SW 1271 (cell line): ENCODE data around the gene TTC28.

Experiments
- DNase-seq, 2 experiments: peaks; one replicate each; lab custom pipeline; 2025; lab: John Stamatoyannopoulos, UW

The TTC28 gene

DNA sequence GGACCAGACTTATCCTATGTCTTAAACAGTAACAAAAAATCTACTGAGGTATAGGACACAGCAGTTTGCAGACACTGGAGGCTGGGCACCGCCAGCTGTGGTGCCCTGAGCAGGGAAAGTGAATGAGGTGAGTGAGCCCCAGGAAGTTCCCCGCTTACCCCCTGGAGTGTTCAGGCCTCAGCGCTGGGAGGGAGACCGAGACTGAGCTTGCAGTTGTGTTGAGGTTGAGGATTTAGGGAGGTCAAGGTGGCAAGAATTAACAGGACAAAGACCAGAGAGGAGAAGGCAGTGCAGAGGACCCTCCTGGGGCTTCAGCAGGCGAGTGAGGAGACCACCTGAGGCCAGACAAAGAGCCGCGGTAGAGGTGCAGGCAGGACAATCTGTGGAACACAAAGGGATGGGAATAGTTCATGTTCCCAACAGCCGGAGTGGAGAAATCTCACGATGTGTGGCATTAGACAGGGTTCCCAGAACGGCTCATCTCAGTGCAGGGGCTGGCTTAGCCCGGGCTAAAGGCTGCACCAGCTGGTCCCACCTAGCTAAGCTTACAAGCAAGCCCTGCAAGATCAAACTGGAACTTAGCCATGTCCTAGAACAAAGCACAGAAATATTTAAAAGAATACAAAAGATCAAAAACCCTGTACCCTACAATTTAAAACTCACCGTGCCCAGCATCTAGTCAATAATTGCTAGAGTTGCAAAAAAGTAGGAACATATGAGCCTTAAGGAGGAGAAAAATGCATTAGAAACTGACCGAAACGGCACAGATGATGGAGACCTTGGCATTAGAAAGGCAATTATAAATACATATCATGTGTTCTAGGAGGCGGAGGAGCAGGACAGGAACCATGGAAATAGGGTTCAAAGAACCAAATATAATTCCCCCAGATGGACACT is 713.2 kb downstream of the TTC28 start:
- DNase-seq: no peak

DNA sequence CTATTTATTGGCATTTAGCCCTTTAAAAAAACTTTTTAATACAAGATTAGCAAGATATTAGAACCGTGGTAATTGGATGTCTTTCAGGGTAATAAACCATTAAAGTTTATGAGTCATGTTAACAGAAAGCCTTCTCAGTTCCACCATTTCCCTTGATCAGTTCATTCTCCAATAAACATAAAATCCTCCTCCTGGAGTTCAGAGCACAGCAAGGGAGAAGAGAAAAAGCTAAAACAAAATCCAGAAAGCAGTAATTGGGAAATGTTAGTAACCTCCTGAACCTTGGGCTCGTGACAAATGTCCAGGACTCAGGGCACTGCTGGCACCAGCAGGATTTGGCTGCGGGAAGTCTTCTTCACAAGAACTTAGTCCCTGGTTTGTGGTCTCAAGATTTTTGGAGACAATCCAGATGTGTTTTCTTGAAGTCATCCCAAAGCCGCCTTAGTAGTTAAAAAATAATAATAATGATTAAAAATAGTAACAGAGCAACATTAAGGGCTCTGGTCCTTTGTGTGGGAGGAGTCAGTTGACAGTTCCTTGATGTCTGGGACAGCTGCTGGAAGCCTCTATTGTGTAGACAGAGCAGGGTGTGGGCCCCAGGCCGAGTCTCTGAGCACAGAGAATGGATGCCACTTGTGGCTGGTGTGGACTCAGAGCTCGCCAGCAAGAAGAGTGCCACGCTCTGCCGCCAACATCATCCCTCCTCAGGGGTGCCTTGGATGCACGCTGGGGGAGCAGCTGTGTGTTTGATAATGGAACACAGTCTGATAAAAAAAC is 717.2 kb downstream of the TTC28 start:
- no peak for DNase-seq

DNA sequence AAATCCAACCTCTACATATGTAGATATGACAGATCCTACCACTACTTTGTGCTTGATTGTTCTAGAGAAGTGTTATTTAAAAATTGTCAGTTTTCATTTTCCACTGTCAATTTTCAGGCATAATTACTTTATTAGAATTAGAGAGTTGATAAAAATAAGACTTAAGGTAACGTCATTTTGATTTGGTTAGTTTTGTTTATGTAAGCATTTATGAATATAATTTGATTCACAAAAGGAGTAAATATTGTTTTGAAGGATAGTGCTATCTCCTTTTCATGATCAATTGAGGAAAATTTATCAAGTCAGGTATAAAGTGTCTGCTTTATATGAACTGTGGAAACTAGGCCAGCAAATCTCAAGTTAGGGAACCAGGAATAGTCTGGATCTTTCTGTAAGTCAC is 718.0 kb downstream of the TTC28 start:
- no peak for DNase-seq

GRCh38 chr22:27961182-27961581 is 718.5 kb downstream of the TTC28 start:
- DNase-seq: no peak

- DNase-seq: no peak
These were observed 720.1 kb downstream of the TTC28 start for GRCh38 chr22:27959335-27960090.

GRCh38 chr22:27952779-27953178 is 726.9 kb downstream of the TTC28 start:
- no peak for DNase-seq

DNA sequence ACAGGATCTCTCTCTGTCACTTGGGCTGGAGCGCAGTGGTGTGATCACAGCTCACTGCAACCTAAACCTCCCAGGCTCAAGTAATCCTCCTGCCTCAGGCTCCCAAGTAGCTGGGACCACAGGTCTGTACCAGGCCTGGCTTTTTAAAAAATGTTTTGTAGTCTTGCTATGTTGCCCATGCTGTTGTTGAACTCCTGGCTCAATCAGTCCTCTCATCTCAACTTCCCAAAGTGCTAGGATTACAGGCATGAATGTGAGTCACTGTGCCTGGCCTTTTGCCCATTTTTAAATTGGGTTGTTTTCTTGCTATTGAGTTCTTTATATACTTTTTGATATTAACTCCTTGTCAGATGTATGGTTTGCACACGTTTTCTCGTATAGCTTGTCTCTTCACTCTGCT is 727.5 kb downstream of the TTC28 start:
- no peak for DNase-seq

DNA sequence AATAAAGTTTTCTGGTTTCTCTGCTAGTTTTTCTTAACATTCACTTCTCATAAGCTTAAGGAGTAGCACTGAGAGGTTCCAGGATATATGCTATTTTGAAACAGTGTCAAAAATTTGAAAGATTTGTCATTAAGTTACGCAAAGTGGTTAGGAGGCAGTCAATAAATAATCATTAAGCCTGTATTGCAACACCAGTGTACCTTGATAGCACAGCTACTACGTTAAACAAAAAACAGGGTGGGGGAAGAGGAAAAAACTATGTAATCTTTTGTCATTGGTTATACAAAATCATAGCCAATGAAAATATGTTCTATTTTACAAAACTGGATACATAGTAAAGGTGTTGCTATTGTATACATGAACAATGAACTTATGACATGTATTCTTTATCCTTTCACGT is 730.2 kb downstream of the TTC28 start:
- DNase-seq: no peak

GRCh38 chr22:27948569-27948968 is 731.1 kb downstream of the TTC28 start:
- no peak for DNase-seq

GRCh38 chr22:27947448-27947847 is 732.2 kb downstream of the TTC28 start:
- no peak for DNase-seq

- no peak for DNase-seq
These were observed 738.5 kb downstream of the TTC28 start for GRCh38 chr22:27941143-27941542.

- peak in 1 of 2 experiments; percentile 5 for DNase-seq
These were observed 742.2 kb downstream of the TTC28 start for GRCh38 chr22:27937453-27937852.

- DNase-seq: no peak
These were observed 743.7 kb downstream of the TTC28 start for GRCh38 chr22:27935897-27936296.

GRCh38 chr22:27934069-27934468 is 745.6 kb downstream of the TTC28 start:
- no peak for DNase-seq

- DNase-seq: no peak
These were observed 746.3 kb downstream of the TTC28 start for GRCh38 chr22:27933186-27933983.

DNA sequence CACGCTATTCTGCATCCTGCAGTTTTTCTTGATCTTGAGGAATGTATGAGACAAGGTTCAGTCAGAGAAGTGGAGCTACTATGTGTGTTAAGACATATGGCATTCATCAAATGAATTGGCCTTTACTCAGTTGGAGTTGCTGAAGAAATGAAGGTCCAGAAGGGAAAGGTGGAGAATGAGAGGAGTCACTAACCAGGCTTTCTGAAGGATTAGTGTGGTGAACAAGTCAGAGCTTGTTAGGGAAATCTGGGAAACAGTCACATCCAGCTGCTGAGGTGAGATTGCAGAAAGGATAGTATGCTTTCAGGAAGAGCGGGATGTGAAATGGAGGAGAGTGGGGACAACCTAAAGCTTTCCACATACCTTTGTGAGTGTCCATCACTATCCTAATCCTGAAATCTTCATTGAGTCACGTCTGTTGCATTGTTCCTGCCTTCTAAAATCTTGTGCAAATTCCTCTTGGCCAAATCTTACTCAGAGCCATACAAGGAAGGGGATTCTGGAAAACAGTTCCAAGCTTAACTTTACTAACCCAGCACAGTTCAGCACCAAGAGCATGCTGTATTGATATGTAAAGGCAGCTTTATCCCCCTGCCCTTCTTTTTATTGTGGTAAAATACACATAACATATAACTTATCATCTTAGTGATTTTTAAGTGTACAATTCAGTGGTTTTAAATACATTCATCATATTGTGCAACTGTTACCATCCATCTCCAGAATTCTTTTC is 749.1 kb downstream of the TTC28 start:
- no peak for DNase-seq
